NB4 (cell line): ENCODE measurements around the gene ARHGAP26.

ENCODE experiments used
- MAX ChIP-seq: IDR thresholded peaks from 2 replicates; pipeline ENCODE4 v1.6.1; 2011; ENCODE audit warnings: low read depth, low read length
- MYC ChIP-seq: IDR thresholded peaks from 2 replicates; pipeline ENCODE4 v1.6.1; 2011; ENCODE audit warnings: low read depth, low read length
- POLR2A ChIP-seq: IDR thresholded peaks from 2 replicates; pipeline ENCODE4 v1.6.1; 2011; ENCODE audit warnings: mild to moderate bottlenecking; ENCODE audit not compliant: insufficient read length; ENCODE audit errors: extremely low read depth
- TF ChIP-seq, protein P1 (sequence below): IDR thresholded peaks from one replicate; pipeline ENCODE4 v1.5.1; 2012; ENCODE audit warnings: low read depth, low read length

DNA sequence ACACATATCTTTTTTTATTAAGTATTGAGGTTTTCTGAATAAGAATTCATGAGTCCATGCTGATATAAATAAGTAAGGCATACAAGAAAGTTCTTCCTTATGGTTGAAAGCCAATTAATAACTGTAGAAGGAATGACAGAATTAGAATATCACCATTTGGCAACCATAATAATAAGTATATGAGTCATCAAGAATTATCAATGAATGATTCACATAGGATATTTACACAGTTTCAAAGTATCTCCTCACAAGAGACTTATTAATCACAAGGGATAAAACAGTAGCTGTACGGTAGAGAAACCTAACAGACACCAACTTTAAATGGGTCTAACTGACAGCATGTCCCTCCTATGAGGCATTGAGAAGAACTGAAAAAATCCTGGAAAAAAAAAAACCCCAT lies 471.7 kb downstream of the ARHGAP26 start:
- TF ChIP-seq, protein P1, sequence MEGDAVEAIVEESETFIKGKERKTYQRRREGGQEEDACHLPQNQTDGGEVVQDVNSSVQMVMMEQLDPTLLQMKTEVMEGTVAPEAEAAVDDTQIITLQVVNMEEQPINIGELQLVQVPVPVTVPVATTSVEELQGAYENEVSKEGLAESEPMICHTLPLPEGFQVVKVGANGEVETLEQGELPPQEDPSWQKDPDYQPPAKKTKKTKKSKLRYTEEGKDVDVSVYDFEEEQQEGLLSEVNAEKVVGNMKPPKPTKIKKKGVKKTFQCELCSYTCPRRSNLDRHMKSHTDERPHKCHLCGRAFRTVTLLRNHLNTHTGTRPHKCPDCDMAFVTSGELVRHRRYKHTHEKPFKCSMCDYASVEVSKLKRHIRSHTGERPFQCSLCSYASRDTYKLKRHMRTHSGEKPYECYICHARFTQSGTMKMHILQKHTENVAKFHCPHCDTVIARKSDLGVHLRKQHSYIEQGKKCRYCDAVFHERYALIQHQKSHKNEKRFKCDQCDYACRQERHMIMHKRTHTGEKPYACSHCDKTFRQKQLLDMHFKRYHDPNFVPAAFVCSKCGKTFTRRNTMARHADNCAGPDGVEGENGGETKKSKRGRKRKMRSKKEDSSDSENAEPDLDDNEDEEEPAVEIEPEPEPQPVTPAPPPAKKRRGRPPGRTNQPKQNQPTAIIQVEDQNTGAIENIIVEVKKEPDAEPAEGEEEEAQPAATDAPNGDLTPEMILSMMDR = no peak
- TF ChIP-seq MYC = no peak
- no peak for TF ChIP-seq POLR2A
- no peak for TF ChIP-seq MAX
